Measurements from ENCODE around the gene ANTXR1. TPM values are rescaled to one million over a fixed set of nuclear protein-coding genes. Genes with fewer than 3 reads are reported as not detected.

The ANTXR1 gene
- total RNA-seq, 1 experiment from 2014 or later = 37.3 TPM

GRCh38 chr2:69209482-69209881, 196.5 kb downstream of the ANTXR1 start:
- Mint-ChIP-seq H3K4me1 (peaks cover 6 to 7% of the 10 kb centered on the region in 2 experiments; a peak in 2 of 4 replicates), H3K27ac (no peak overlapping the region), H3K9me3 (peaks cover 9 to 12% of the 10 kb centered on the region in 2 experiments), H3K27me3 (ENCODE audit: low read depth) (no peaks in the 10 kb centered on the region), H3K4me3 (no peak overlapping the region), H3K36me3 (ENCODE audit: insufficient read depth in 1 of 3, low read depth in 3 of 3) (peaks cover 13 to 19% (median 15%) of the 10 kb centered on the region in 3 experiments)
- Histone ChIP-seq H3K56ac (ENCODE audit: insufficient read length, low read depth, low read length) (no peak overlapping the region), H3K9ac (ENCODE audit: extremely low read depth, insufficient read length, low read length) (no peak overlapping the region), H3K27me3 (ENCODE audit: insufficient read depth, low read length) (no peaks in the 10 kb centered on the region), H2AFZ (ENCODE audit: low read length) (no peak overlapping the region), H3K18ac (ENCODE audit: insufficient read length, low read depth, low read length) (no peak overlapping the region), H3K79me2 (ENCODE audit: insufficient read depth, low read length) (no peaks in the 10 kb centered on the region), H3T11ph (ENCODE audit: low read length) (no peak overlapping the region), H2BK20ac (ENCODE audit: low read depth, low read length, poor library complexity, severe bottlenecking) (no peak overlapping the region), H3K23me2 (ENCODE audit: insufficient read length, low read depth, low read length, poor library complexity, severe bottlenecking) (no peaks in the 10 kb centered on the region), H2BK15ac (ENCODE audit: low read depth, low read length) (no peak overlapping the region), H4K8ac (replicated peaks; ENCODE audit: insufficient read length, low read depth, low read length) (no peak overlapping the region), H3K9me3 (ENCODE audit: control insufficient read depth, low read depth, low read length) (no peaks in the 10 kb centered on the region), H3K14ac (ENCODE audit: insufficient read depth, low read length) (no peak overlapping the region), H3K4me1 (ENCODE audit: insufficient read depth, low read length) (peaks cover 9% of the 10 kb centered on the region; the same call in 1 of the 2 replicates), H3K27ac (ENCODE audit: insufficient read length, low read depth, low read length) (no peak overlapping the region), H2BK5ac (ENCODE audit: insufficient read length, low read length) (no peak overlapping the region), H3K23ac (ENCODE audit: insufficient read length, low read depth, low read length) (no peak overlapping the region), H4K91ac (ENCODE audit: insufficient read length, low read depth, low read length) (no peak overlapping the region), H2AK5ac (ENCODE audit: insufficient read length, low read length) (no peak overlapping the region), H3K79me1 (ENCODE audit: insufficient read depth, low read depth, low read length, poor library complexity, severe bottlenecking) (no peaks in the 10 kb centered on the region), H2BK12ac (ENCODE audit: insufficient read length, low read depth, low read length) (no peak overlapping the region), H2BK120ac (ENCODE audit: low read depth, low read length, poor library complexity, severe bottlenecking) (no peak overlapping the region), H4K5ac (ENCODE audit: insufficient read length, low read depth, low read length) (no peak overlapping the region), H3K4ac (ENCODE audit: low read depth, low read length) (no peak overlapping the region), H3K4me2 (ENCODE audit: insufficient read depth, insufficient read length, low read length) (no peak overlapping the region), H4K20me1 (ENCODE audit: control insufficient read depth, insufficient read depth, insufficient read length) (no peaks in the 10 kb centered on the region)
- no CpG with 5 or more reads among the region's 3 CpGs for WGBS (ENCODE audit: extremely low coverage, insufficient read length, low lambda C conversion rate)
- peak; percentile 75 for DNase-seq
- no peak for TF ChIP-seq CTCF (conservative IDR thresholded peaks at IDR 0.05)
